GM18870 (cell line): Measurements from ENCODE around the gene OSTN.
"Not testable (repeated sequence)": the region's sequence is repeated elsewhere in the genome, so short reads cannot be mapped to it uniquely, and the experiment has no call there.

Source experiments
- ATAC-seq: cut with Tn5 transposase; IDR thresholded peaks from one replicate; pipeline ENCODE4 v1.9.1; 2021; ENCODE audit warnings: moderate library complexity; ENCODE audit not compliant: unreplicated experiment

OSTN gene

GRCh38 chr3:191263365-191263764, 64.3 kb downstream of the OSTN start:
- ATAC-seq, result peak; percentile 93

- no peak for ATAC-seq
These were observed 64.8 kb downstream of the OSTN start for GRCh38 chr3:191263850-191264249.

- ATAC-seq, result no peak
These were observed 69.7 kb downstream of the OSTN start for GRCh38 chr3:191268737-191269136.

DNA sequence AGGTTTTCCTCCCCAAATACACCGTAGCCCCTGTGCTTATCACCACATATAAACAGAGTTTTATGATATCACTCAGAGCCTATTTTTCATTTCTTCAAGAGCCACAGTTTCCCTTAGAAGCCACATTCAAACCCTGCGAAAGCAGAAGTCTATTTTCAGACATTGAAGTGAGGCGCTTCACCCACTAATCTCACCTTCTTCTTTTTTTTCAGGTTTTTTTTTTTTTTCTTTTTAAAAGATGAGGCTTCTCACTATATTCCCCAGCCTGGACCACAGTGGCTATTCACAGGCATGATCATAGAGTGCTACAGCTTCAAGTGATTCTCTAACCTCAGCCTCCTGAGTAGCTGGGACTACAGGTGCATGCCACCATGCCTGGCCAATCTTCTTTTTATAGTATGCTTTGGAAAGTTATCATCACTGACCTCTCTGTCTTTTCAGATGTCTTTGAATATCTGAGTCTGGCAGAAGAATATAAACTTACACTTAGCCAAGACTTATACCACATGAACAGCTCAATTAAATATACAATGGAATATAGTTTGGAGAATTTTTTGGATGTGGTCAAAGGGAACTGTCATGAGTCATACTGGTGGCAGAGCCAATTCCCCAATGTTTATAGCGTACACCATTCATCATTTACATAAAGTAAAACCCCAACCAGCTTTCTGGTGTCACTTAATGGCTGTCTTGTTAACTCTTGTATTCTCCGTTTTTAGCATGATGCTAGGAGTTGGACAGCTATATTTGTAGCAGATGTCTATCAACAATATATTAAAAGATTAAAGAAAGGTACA, 70.4 kb downstream of the OSTN start:
- ATAC-seq, result peak; percentile 76

DNA sequence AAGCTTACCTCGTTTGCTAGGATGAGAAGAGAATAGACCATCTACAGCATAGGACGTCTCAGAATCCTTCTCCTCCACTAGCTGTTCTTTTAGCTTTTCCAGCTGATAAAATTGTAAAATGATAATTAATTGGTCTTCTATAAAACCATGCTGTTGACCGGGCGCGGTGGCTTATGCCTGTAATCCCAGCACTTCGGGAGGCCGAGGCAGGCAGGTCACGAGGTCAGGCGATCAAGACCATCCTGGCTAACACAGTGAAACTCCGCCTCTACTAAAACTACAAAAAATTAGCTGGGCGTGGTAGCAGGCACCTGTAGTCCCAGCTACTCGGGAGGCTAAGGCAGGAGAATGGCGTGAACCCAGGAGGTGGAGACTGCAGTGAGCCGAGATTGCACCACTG, 76.2 kb downstream of the OSTN start:
- ATAC-seq, result not testable (repeated sequence)

- no peak for ATAC-seq
These were observed 76.7 kb downstream of the OSTN start for GRCh38 chr3:191275751-191276150.

- ATAC-seq, result no peak
These were observed 81.1 kb downstream of the OSTN start for GRCh38 chr3:191280111-191280510.

GRCh38 chr3:191280882-191281281, 81.8 kb downstream of the OSTN start:
- no peak for ATAC-seq

DNA sequence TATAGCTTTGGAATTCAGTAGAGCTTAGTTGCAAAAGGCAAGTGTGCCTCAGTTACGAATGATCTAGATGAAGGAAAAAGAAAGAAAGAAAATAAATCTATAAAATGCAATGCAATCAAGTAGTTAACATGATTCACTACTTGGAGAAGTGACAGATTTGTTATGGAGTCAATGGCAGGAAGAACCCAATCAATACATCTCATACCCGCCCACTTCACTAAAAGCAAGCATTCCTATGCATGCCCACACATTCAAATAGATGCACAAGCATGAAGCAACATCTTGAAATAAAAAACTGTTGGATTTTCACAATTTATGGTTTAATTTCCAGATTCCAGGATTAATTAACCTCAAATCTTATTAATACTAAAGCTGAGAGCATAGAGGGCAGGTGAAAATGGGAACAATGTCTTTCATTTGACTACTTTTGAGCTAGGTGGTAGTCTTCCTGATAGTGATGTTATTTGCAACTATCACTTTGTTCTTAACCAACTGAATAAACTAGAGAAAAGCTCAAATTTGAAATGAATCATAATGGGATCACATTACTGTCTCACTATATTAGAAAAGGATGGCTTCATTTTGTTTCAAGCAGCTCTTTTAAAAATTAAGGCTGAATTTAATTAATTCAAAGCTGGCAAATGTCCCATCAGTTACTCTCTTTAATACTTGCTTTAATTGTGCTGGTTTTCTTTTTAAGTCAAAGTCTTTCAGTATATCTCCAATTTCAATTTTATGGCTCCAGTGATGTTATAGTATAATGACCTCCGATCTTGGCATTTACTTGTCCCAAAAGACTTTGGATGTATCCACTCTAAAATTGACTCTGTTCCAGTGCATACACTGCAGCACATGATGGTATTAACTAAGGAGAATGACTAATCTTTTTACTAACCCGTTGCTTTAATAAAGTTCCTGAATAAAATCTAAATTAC, 83.5 kb downstream of the OSTN start:
- ATAC-seq, result no peak

- ATAC-seq, result no peak
These were observed 84.4 kb downstream of the OSTN start for GRCh38 chr3:191283400-191283799.

- peak; percentile 92 for ATAC-seq
These were observed 91.4 kb downstream of the OSTN start for GRCh38 chr3:191290311-191291025.

DNA sequence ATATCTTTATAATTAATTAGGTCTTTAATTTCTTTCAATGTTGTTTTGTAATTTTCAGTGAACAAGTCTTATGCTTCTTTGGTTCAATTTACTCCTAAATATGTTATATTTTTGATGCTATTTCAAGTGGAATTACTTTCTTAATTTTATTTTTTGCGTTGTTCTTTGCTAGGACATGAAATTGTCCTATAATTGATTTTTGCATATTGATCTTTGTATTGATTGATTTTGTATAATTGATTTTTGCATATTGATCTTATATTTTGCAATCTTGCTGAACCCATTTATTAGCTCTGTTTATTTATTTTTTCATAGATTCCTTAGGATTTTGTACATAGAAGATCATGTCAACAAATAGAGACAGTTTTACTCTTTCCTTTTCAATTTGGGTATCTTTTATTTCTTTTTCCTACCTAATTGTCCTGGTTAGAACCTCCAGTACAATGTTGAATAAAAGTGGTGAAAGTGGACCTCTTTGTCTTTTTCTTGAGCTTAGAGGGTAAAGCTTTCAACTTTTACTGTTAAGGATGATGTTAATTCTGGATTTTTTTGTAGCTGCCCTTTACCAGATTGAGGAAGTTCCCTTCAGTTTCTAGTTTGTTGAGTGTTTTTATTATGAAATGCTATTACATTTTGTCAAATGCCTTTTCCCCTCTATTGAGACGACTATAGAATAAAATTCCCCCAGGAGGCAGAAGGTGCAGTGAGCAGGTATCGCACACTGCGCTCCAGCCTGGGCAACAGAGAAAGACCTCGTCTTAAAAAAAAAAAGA, 93.4 kb downstream of the OSTN start:
- no peak for ATAC-seq

DNA sequence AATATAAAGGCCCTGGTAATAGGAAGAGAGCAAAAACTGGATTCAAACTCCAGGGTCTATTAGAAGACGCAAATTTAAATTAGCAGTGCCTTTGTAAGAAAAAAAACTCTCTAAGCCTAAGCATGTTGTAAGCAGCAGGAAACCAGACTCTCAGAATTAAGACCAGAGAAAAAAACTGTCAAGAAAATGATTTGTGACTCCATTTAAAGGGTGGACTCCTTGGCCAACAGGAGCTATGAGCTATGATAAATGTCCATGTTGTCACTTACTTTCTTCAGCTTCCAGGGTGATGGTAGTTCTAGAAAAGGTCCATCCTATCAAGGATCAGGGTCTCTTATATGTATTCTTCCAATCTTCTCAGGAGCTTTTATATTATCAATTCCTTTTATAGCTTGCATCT, 95.2 kb downstream of the OSTN start:
- ATAC-seq, result no peak

- ATAC-seq, result peak; percentile 91
These were observed 97.0 kb downstream of the OSTN start for GRCh38 chr3:191296041-191296541.

DNA sequence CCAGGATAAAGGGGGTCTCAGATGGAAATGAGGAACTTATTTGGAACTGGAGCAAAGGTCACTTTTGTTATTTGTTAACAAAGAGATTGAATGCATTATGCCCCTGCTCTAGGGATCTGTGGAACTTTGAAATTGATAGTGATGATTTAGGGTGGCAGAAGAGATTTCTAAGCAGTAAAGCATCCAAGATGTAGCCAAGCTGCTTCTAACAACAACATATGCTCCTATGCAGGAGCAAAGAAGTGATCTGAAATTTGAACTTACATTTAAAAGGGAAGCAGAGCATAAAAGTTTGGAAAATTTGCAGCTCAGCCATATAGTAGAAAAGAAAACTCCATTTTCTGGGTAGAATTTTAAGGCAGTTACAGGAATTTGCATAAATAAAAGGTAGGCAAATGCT, 99.8 kb downstream of the OSTN start:
- ATAC-seq, result no peak

DNA sequence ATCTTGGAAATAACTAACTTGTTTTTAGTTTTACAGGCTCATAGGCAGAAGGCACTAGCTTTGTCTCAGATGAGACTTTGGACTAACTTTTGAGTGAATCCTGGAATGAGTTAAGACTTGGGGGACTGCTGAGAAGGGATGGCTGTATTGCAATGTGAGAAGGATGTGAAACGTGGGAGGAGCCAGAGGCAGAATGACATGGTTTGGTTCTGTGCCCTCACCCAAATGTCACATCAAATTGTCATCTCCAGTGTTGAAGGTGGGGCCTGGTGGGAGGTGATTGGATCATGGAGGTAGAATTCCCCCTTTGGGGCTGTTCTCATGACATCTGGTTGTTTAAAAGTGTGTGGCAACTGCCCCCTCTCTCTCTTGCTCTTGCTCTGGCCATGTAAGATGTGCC, 101.4 kb downstream of the OSTN start:
- ATAC-seq, result no peak

DNA sequence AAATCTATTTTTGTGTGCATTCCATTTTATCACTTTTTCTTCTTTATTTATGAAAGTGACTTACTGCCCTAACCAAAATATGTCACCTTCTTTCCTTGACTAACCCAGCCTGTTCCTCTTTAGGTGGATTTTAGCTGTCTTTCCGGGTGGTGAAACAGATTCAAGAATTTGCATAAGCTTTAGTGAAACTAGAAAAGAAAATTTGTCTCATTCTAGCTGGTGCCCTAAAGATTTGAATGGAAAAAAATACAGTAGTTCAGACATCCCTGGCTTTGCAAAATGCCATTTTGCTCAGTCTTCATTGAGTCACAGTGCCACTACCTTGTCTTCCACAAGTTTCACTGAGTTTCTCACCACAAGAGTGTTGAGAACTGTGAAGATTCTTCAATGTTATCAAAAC, 102.0 kb downstream of the OSTN start:
- ATAC-seq, result peak; percentile 78

- no peak for ATAC-seq
These were observed 102.9 kb downstream of the OSTN start for GRCh38 chr3:191301782-191302411.

- ATAC-seq, result no peak
These were observed 103.4 kb downstream of the OSTN start for GRCh38 chr3:191302451-191302850.

- ATAC-seq, result no peak
These were observed 104.6 kb downstream of the OSTN start for GRCh38 chr3:191303596-191303995.
